Calu3 (cell line): ENCODE results near the gene TRAF2. TPM values are rescaled to one million over a fixed set of nuclear protein-coding genes. Genes with fewer than 3 reads are reported as not detected.
"Not testable (repeated sequence)": the region's sequence is repeated elsewhere in the genome, so short reads cannot be mapped to it uniquely, and the experiment has no call there.

Source experiments
- BruUV-seq: library from RNA; stranded (reverse); fragments of 400-500 nt; replicated peaks from 2 replicates; lab custom pipeline; 2021; lab: Mats Ljungman, UMichigan
- CTCF ChIA-PET: fragments of 300-600 bp; sonication (Branson Sonifier 250); formaldehyde crosslinking; loops from one replicate; lab custom pipeline; 2022; ENCODE audit warnings: antibody characterized with exemption; lab: Charles Lee
- DNase-seq: peaks from one replicate; pipeline ENCODE4 v3.0.0; 2022
- H3K27ac Mint-ChIP-seq: one replicate; pipeline ENCODE4 v1.8.0; 2022; ENCODE audit warnings: mixed read lengths; ENCODE audit not compliant: unreplicated experiment
- H3K27me3 Mint-ChIP-seq: one replicate; pipeline ENCODE4 v1.8.0; 2022; ENCODE audit warnings: mixed read lengths; ENCODE audit not compliant: unreplicated experiment
- H3K36me3 Mint-ChIP-seq: one replicate; pipeline ENCODE4 v1.8.0; 2022; ENCODE audit warnings: mild to moderate bottlenecking, moderate library complexity, mixed read lengths; ENCODE audit not compliant: insufficient read depth, unreplicated experiment
- H3K4me1 Mint-ChIP-seq: one replicate; pipeline ENCODE4 v1.8.0; 2022; ENCODE audit warnings: mild to moderate bottlenecking, low read depth, mixed read lengths; ENCODE audit not compliant: unreplicated experiment
- H3K4me3 Mint-ChIP-seq: one replicate; pipeline ENCODE4 v1.8.0; 2022; ENCODE audit warnings: mild to moderate bottlenecking, low read depth, moderate library complexity, mixed read lengths; ENCODE audit not compliant: unreplicated experiment
- H3K9me3 Mint-ChIP-seq: one replicate; pipeline ENCODE4 v1.8.0; 2022; ENCODE audit warnings: low read depth, mixed read lengths; ENCODE audit not compliant: unreplicated experiment
- intact Hi-C: fragments of 100-400 bp; cut with micrococcal nuclease; formaldehyde crosslinking; loops from one replicate; pipeline ENCODE4 v1.10.0; 2022; ENCODE audit not compliant: unreplicated experiment
- total RNA-seq: library from RNA; stranded (reverse); gene quantifications from 2 replicates; pipeline ENCODE4 v1.2.3, GENCODE V29; 2022
- TF ChIP-seq, protein P1 (sequence below): fragments of 200-600 bp; IDR thresholded peaks from one replicate; pipeline ENCODE4 v1.8.0; 2022; ENCODE audit warnings: antibody characterized with exemption; ENCODE audit not compliant: unreplicated experiment

The TRAF2 gene
- total RNA-seq, 1 experiment from 2014 or later, result 50.5 TPM

DNA sequence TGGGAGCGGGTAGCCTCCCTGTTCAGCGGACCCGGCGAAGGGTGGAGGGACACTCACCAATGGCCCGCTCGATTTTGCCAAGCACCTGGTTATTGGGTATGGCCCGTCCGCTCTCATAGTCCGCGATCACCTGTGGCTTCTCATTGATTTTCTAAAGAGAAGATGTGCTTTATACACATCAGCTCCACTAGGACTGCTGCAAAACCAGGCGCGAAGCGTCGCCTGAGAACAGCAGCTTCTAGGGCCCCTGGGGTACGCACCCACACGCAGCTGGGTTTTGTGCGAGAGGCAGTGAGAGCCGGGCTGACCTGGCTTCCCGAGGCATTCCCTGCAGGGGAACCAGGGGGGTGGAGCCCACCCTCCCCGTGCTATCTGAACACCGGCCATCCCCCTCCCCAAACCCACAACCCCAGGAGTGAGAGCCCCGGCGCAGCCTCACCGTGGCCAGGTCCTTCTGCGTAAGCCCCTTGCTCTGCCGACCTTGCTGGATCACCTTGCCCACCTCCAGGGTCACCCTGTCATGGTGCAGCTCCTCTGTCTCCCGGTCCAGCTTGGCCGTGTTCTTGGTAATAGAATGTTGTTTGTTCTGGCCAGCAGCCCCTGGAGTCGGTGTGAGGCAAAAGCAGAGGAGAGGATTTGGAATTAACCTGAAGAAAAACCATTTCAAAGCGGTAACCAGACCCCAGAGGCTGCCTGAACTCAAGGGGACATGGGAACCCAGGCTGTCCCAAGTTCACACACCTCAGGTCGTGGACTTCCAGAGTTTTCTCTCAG lies 23.3 kb upstream of the TRAF2 start:
- Mint-ChIP-seq H3K27me3 (no peaks in the 10 kb centered on the region), H3K4me1 (no peaks in the 10 kb centered on the region), H3K4me3 (no peak overlapping the region), H3K36me3 (peaks cover 38% of the 10 kb centered on the region), H3K9me3 (no peaks in the 10 kb centered on the region), H3K27ac (no peak overlapping the region)
- intact Hi-C loops, result no loop called here
- CTCF ChIA-PET, result interaction anchor here (0.7 kb wide), 1 partner anchor 38 kb away, joined by 3 read pairs; no protein-coding TSS in a partner anchor
- no peak for DNase-seq
- TF ChIP-seq, protein P1, sequence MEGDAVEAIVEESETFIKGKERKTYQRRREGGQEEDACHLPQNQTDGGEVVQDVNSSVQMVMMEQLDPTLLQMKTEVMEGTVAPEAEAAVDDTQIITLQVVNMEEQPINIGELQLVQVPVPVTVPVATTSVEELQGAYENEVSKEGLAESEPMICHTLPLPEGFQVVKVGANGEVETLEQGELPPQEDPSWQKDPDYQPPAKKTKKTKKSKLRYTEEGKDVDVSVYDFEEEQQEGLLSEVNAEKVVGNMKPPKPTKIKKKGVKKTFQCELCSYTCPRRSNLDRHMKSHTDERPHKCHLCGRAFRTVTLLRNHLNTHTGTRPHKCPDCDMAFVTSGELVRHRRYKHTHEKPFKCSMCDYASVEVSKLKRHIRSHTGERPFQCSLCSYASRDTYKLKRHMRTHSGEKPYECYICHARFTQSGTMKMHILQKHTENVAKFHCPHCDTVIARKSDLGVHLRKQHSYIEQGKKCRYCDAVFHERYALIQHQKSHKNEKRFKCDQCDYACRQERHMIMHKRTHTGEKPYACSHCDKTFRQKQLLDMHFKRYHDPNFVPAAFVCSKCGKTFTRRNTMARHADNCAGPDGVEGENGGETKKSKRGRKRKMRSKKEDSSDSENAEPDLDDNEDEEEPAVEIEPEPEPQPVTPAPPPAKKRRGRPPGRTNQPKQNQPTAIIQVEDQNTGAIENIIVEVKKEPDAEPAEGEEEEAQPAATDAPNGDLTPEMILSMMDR, result no peak
- BruUV-seq, result no TSS peak

DNA sequence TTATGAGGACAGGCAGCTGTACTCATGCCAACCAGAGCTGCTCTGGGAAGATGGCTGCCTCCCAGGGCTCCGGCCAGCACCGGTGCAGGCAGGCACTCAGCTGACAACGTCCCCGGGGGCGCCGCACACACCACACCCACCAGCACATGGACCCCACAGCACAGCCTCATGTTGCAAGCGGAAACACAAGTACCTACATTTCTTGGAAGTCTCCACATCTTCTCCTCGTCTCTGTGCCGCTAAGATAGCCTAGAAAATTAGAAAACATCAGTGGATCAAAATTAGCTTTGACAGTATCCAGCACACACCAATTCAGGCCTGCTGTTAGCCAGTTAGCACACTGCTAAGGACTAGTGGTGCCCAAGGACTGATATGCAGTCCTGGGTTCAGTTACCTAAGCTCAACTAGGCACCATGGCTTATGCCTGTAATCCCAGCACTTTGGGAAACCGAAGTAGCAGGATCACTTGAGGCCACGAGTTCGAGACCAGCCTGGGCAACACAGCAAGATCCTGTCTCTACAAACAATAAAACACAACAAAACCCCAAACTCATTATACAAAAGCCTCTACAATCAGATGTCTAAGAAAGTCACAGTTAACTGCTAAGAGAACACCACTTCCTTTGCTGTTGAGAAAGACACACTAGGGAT lies 22.6 kb upstream of the TRAF2 start:
- Mint-ChIP-seq H3K36me3 (peaks cover 38% of the 10 kb centered on the region), H3K27ac (no peak overlapping the region), H3K27me3 (no peaks in the 10 kb centered on the region), H3K4me3 (no peak overlapping the region), H3K4me1 (no peaks in the 10 kb centered on the region), H3K9me3 (no peaks in the 10 kb centered on the region)
- CTCF ChIA-PET, result no interaction called here
- DNase-seq, result no peak
- intact Hi-C loops, result no loop called here
- TF ChIP-seq, protein P1, result no peak
- no TSS peak for BruUV-seq

DNA sequence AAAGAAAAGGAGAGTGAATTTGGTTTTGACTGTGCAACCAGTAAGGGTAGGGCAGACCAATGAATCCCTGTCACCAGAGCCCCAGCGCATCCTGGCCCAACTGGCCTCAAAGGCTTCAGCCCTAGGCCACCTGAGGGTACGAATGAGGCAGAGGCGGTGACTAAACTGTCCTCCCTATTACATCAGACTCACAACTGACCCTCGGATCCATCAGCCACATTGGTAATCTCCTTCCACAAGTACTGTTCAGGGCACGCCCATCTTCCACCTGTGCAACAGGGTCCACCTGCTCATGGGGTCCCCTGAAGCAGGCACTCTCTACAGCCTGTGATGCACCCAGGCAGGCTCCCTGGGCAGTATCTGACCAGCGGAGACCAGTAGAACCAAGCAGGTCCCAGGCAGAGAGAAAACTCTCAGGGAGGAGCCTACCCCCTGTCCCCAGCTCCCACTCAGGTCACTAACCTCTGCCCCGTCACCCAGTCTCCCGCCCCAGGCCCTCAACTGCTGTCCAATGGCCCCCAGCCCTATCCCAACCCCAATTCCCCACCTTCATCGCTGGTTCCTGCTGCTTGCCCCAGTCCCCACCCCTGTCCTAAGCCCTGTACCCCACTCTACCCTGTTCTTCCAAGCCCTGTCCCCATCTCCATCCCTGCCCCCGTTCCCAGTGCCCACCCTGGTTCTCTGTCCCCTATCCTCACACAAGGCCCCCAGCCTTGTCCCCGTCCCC lies 21.1 kb upstream of the TRAF2 start:
- H3K4me1 Mint-ChIP-seq, result no peaks in the 10 kb centered on the region
- TF ChIP-seq, protein P1, result no peak
- CTCF ChIA-PET, result no interaction called here
- H3K27ac Mint-ChIP-seq, result peak overlapping the region; percentile 24
- no peaks in the 10 kb centered on the region for H3K27me3 Mint-ChIP-seq
- H3K36me3 Mint-ChIP-seq, result peaks cover 31% of the 10 kb centered on the region
- no peak for DNase-seq
- no peaks in the 10 kb centered on the region for H3K9me3 Mint-ChIP-seq
- peak overlapping the region; percentile 74 for H3K4me3 Mint-ChIP-seq
- BruUV-seq, result no TSS peak
- intact Hi-C loops, result no loop called here

DNA sequence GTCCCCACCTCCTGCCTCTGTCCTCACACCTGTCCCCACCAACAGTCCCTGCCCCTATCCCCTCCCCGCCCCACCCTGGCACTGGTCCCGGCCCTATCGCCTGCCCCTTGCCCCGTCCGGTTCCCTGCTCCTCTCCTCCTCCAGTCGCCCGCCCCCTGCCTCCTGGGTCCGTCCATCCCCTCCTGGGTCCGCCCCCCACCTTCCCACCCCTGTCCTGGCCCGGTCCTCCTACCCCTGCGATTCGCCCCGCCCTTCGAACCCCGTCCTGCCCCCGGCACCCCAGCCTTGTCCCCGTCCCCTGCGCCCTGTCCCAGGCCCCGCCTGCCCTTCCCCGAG lies 20.6 kb upstream of the TRAF2 start:
- Mint-ChIP-seq H3K9me3 (no peaks in the 10 kb centered on the region), H3K4me1 (no peaks in the 10 kb centered on the region), H3K4me3 (peak overlapping the region; percentile 74), H3K36me3 (peaks cover 31% of the 10 kb centered on the region), H3K27me3 (no peaks in the 10 kb centered on the region), H3K27ac (peak overlapping the region; percentile 24)
- intact Hi-C loops, result no loop called here
- CTCF ChIA-PET, result no interaction called here
- BruUV-seq, result no TSS peak
- TF ChIP-seq, protein P1, result no peak
- no peak for DNase-seq

DNA sequence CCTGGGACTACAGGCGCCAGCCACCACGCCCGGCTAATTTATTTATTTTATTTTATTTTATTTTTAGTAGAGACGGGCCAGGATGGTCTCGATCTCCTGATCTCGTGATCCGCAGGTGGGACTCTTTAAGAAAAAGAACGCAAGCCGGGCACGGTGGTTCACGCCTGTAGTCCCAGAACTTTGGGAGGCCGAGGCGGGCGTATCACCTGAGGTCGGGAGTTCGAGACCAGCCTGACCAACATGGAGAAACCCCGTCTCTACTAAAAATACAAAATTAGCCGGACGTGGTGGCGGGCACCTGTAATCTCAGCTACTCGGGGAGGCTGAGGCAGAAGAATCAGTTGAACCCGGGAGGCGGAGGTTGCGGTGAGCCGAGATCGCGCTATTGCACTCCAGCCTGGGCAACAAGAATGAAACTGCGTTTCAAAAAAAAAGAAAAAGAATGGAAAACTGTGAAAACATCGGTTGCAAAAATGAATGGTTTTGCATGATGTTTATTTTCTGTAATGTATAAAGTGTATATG lies 19.4 kb upstream of the TRAF2 start:
- intact Hi-C loops, H3K9me3 Mint-ChIP-seq, H3K27me3 Mint-ChIP-seq, H3K4me1 Mint-ChIP-seq, DNase-seq, H3K27ac Mint-ChIP-seq: not testable (repeated sequence)
- TSS peak; percentile 81 for BruUV-seq
- CTCF ChIA-PET, result interaction anchor here (1.4 kb wide), 1 partner anchor 15 kb away, joined by 4 read pairs; no protein-coding TSS in a partner anchor
- H3K36me3 Mint-ChIP-seq, result peaks cover 31% of the 10 kb centered on the region
- peak overlapping the region; percentile 74 for H3K4me3 Mint-ChIP-seq
